HG02588 (cell line): ENCODE data around the gene DENND2D.

Source experiments
- ATAC-seq: cut with Tn5 transposase; IDR thresholded peaks from one replicate; pipeline ENCODE4 v1.9.1; 2021; ENCODE audit warnings: mild to moderate bottlenecking, moderate library complexity; ENCODE audit not compliant: unreplicated experiment

The DENND2D gene

DNA sequence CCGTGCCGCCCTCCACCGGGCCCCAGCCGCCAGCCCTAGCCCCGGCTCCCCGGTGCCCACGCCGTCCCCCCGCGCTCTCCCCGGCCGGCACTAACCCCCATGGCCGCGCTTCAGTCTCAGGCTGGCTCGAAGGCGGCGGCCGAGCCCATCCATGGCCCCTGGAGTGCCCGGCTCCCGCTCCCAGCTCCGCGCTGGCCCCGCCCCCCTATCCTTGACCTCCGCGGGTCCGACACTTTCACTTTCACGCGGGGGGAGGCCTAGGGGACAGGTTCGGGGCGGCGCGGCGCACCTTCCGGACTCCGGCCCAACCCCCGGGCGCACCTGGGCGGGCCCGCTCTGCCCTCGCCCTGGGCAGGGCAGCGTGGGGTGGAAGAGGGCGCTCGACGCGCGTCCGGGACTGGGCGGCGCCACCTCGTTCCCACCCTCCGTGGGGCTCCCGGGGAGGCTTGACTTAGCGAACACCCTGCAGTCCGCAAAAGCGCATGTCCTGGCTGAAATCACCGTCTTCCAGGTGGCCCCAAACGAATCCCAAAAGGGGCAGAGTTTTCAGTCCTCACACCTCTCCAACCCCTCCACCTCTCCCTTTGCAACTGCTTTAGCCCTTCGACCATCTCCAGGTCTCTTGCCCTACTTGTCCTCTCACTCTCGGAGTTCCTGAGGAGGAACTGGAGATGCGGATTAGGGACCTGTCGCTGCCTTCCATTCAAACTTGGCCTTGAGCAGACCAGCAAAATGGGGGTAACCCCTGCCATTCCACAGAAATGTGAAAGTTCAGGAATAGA lies 3.9 kb upstream of the DENND2D start:
- ATAC-seq = peak; percentile 61

DNA sequence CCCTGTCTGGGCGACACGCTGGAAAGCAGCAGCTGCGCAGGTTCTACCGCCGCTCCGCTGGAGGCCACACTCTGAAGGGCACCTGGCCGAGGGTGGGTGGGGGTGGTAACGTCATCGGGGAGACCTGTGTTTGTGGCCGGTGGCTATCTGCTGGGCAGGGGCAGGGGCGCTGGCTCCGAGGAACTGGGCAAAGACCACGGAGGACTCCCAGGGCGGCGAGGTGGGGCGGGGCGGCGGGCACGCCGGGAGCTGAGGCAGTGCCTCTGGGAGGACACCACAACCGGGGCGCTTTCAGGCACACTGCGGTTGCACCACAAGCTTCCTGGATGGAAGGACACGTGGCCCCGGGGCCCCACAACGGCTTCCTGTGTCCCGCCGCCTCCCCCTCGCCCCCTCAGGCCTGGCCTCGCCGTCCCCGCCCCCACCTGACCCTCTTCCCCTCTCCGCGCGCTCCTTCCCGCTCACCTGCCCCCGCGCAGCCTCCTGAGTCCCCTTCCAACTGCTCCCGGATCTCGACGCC lies 3.3 kb upstream of the DENND2D start:
- ATAC-seq = peak; percentile 62

DNA sequence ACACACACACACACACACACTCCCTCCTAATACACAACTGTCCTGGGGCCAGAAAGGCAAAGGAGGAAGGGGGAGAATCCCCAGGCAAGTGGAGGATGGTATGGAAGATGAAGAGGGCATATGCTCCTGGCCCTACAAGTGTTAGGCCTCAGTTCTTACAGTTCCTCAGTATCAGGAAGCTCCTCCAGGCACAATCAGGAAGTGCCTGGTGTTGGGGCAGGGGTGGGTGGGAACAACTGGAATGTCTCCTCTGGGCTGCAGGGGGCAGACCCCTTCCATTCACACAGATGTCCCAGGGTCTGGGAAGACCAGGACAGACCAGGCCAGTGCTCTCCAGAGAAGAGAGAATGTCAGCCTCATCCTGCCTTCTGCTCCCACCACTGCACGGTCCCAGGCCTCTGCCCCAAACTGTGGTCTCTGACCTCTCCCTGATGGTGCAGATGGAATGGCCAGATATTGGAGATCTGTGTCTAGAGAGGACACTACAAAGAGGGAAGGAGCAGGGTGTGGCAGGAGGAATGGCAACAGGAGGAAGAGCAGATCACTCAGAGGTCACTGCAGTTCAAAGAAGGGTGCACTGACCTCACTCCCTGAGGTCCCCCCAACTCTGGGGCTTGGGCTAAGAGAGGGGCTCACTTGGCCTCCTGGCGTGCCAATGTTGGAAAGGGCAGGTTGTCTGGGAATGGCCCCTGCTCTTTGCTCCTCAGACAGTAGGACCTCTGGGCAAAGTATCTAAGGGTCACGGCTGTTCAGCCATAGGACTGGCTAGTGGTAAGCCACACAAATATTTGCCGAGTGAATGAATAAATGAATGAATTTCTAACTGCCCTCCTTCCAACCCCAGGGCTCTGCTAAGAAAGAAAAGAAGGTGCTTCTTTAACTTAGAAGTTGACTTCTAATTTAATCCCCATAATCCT lies 2.5 kb upstream of the DENND2D start:
- ATAC-seq = no peak

DNA sequence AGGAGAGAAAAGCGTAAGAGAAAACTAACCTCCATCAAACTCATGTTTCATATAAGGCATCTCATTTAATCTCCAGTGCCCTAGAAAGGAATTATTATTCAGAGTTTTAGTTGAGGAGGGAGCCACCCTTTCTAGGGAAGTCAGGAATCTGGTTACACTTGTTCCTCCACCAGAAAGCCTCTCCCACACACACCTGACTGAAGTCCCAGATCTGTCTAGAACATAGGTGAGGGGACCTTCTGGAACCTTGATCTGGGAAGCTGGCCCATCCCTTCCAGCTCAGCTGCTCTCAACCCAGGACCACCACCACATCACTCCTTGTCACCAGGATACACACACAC lies 1.9 kb upstream of the DENND2D start:
- ATAC-seq = no peak

DNA sequence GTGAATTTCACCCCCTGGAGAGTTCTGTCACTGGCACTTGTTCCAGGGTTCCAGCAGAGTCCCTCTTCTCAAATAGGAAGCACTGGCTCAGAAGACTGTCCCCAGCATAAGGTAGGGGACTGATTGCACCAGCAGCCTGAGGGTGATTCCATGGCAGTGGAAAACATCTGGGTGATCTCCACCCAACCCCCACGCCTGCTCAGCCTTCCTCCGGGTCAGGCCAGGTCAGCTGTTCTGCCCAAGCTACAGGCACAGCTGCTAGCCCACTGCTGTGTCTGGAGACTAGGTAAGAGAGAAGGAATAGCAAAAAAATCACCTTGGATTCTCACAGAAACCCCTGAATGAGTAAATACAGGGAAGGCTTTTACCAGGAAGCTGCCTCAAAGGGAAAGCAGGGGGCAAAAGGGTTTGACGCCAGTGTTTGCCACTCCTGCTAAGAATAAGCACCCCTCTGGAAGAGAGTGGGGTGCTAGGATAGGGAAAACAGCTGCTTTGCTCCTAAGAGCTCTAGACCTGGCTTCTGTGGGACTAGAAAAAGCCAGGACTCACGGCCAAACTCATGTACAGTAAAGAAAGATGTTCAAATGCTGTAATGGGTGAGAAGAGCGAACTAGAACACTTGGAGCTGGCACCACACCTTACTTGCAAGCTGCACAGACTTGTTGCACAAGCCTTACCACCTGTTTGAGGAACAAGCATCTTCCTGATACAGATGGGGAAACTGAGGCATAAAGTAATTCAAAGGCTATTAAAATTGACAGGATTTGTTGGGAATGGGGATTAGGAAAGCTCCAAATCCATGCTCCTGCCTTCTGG lies 1.0 kb upstream of the DENND2D start:
- ATAC-seq = no peak

DNA sequence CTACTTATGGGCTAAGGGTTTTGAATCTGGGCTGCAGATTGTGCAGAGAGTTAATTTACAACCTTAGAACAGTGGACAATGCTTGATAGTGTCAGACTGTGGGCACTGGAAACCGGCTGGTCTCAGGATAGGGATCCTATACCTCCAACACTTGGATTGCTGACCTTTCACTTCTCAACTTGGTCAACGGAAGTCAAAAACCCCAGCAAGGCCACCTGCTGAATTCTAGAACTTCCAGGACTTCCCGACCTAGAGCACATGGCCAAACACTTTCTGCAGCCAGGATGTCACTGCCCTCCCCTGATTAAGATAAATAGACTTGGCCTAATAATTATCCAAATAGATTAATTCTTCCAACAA lies 336 bp upstream of the DENND2D start:
- no peak for ATAC-seq

DNA sequence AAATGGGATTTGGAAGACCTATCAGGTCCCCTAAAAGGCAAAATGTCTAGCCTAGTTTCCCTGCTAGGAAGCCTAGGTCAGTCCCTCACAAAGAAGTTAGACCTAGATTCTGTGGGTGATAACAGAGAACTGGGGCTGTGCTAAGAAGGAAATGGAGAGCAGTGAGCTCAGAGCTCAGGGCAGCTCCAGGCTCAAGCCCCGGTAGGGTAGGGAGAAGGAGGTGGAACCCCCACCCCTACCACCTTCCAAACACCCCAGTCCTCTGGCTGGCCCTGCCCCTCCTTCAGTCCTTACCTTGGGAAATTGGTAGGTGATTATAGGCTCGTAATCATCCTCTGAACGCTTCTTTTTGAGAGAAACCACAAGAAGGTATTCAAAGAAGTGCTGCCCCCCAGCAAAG lies 1.1 kb downstream of the DENND2D start:
- no peak for ATAC-seq

DNA sequence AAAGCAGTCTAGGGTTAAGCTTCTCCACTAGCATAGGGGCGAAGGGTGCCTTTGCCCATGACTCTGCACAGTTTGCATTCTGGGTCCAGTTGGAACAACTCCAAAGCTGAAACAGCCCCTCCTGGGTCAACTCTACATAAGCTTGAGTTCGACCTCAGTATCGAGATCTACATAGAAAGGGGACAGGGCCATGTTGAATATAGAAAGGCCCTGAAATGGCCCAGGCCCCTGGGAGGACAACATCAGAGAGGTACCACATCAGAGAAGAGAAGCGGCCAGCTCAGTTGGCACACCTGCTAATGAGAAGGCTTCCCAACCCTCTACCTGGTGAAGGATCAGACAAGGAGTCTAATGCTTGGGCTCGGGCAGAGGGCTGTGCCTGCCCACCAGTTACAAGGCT lies 1.6 kb downstream of the DENND2D start:
- ATAC-seq = no peak

DNA sequence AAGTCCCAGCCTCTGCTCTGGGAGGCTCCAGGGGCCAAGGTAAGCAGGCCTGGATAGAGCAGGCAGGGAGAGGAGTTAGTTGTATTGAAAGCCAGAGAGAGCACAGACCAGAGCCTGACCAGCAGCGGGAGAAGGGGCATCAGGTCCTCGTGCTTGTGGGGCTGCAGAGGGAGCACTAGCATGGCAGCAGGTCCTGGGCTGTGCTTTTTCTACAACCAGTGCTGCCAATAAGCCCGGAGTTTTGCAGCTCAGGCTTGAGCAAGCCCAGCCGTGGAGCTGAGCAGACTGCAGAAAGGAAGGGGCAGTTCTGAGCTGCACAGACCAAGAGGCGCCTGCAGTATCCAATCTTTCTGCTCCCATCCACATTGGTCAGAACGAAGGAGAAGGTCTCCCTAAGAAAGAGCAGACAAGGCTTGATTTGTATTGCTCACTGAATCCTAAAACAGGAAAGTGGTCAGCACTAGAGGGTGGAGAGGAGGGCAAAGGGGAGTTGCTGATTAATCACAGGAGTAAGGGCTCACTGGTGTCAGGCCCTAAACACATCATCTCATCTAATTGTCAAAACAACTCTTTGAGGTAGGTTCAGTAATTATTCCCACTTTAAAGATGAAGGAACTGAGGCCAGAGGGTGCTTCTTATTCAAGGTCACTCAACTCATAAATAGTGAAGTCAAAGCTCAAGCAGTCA lies 2.7 kb downstream of the DENND2D start:
- ATAC-seq = no peak

DNA sequence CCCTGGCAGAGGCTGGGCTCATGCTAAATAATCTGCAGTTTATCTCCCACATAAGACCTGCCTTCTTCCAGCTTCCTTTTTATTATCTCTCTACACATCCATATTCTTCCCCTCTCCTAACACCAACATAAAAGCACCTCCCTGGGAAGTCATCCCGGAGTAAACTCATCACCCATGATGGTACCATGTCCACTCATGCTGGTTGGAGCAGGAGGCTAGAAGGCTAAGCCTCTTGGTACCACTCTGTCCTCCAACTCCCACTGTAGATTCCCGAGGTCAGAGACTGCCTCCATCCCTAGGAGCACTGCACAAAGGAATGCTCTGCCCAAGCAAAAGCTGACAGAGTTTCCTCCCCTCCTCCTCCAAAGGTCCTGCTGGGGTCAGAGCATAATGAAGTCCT lies 4.2 kb downstream of the DENND2D start:
- no peak for ATAC-seq

DNA sequence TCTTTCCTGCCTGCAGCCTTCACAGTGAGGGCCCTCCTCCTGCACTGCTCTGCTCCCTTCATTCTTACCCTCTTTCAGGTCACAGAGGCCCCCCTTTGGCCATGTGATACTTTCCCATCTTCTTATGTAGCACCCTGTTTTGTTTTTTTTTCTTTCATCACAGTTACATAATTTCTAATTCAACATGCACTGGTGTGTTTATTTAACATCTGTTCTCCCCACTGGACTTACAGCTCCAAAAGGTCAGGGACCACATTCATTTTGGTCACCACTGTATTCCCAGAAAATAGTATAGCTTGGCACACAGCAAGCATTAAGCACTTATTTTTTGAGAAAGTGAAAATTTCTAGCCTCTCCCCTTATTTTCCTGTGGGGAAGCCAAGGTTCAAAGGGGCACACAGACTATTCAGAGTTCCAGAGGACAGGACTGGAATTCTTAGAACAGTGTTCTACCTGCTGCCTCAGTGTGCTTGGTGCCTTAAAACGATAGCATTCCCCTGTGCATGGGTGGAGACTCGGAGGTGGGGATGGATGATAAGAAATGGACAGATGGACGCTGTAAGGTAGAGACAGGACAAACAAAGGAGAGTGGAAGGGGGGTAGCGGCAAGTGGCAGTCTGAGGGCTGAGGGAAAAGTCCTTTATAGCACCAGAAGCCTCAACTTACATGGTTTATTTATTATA lies 5.3 kb downstream of the DENND2D start:
- ATAC-seq = no peak

DNA sequence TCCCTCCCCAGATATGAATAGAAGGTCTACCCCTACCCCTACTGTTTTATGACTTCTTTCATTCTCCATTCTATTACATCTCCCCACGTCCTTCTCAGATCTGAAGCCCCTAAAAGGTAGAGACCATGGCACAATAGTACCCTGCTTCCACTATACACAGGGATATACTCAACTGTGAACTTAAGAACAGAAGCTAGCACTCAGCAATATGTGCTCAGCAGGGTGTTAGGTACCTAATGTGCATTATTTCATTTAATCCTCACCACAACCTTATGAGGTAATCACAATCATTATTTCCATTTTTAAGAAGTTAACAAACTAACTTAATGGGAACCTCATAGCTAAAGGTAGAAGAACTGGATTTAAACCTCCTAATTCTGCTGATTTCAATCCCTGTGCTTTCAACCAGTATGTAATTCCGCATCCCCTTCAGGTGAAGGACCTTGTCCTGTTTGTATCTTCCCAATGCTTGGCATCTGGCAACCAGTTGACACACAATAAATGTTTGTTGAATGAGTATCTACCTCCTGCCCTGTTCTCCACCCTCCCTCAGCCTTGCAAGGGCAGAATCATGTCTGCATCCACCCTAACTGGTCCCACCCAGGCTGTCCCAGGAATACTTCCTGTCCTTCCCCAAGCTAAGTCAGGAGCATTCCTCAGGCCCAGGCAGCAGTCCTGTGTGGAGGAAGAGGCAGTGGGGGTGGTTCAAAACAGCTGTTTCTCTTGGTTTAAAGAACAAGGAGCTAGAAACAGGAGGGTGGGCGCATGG lies 6.5 kb downstream of the DENND2D start:
- no peak for ATAC-seq

DNA sequence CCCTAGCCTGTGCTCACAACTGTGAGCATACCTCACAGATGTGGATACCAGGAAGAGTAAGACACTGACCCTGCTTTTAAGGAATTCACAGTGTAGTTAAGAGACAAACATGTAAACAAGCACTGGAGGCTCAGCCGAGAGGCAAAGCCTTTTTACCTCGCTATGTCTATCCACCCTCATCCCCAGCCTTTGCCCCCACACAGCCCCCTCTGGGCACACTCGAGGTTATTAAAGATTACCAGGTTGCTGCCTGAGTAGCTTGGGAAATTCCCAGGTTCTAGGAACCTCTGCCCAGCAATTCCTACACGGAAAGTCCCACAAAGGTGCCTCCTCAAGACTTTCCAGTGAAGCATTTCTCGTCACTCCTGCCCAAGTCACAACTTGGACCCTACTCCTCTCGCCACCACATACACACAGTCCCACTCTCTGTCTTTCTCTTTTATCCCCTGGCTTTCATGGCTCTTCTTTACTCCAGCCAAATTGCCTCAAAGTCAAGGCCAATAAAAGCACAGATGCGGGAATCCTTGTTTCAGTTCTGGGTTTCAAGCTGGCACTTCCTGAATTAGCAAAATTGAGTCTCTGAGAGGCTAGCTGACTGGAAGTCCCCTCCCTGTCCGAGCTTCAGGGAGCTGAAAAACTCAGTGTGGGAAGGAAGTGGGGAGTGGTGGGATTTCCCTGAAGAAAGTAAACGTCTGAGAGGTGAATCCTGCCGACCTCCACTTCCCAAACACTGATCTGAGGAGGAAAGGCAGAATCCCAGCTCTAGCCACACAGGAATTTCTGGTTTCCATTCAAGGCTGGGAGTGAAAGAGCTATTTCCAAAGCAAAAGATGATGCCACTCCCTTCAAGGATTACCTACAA lies 7.6 kb downstream of the DENND2D start:
- ATAC-seq = no peak

DNA sequence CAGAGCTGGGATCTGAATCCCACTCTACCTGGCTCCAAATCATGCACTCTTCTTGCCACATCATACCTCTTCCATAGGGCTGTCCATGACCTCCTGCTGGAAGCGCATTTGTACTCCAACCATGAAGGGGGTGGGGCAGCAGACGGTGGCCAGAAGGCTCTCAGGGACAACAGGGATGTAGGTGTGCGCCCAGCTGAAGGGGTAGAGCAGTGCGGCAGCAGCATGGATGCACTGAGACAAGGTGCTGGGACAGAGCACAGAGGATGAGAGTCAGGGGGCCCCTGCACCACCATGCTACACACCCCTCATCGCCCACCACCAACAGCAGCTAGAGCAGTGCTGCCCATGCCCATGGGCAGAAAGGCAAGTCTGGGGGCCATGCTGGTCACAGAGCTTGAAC lies 8.4 kb downstream of the DENND2D start:
- ATAC-seq = no peak

DNA sequence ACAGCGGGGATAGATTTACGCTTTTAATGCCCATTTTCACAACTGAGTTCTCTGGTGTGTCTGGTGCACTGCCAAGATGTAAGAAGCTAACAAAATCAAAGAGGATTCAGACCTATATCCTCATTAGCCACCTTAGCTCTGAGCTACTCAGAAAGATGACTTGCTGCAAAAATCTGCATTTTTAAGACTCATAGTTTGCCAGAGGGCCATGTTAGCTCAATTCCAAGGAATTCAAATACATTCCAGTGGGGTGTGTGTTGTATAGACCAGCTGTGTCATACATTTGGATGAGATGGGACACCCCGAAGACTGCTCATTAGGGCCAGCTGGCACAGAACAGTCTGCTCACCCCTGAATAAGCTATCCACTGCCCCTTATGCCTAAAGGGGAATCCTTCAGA lies 8.9 kb downstream of the DENND2D start:
- ATAC-seq = no peak

DNA sequence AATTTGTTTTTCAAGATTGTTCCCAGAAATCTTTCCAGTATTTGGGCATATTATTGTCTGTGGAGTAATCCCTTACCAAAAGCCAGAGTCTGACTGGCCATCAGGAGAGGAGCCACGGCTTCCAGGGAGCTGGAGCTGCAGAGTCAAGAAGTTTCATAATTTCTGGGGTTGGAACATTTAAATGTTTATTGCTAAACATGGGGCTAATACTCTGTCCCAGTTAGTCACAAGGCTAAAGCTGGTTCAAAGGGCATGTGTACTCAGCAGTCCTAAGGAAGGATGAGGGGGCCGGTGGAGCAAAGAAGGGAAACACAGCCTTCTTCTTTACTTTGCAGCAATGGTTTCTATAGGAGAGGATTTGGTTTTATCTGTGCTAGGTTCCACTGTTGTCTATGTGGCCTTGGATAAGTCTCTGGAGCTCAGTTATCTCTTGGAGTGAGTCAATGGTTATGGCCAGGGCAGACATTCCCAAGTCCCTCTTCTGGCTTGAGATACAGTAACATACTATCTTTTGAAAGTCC lies 9.5 kb downstream of the DENND2D start:
- ATAC-seq = no peak

DNA sequence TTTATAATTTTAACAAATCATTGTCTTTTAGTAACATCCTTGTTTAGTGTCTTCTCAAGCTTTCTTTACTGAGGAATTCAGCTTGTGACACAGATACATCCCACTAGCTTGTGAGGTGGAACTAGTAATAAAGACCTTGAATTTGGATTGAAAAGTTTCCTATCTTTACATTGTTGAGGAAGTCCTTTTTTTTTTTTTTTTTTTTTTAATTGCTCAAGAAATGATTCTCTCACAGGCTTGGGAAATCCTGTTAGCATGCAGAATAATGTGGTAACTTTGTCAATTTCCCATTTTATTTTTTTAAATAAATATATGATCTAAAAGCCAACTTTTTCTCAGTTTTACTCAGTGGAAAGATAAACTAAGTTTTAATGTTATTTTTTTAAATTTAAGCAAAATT lies 15.8 kb downstream of the DENND2D start:
- ATAC-seq = no peak
